K562 (cell line): ENCODE data around the gene CHMP1A. TPM values are rescaled to one million over a fixed set of nuclear protein-coding genes. Genes with fewer than 3 reads are reported as not detected.

Source experiments
- ATAC-seq: fragments of 200-7000 bp; cut with Tn5 transposase; 3 replicates; pipeline ENCODE4 v1.9.1; 2020; ENCODE audit warnings: moderate library complexity
- BruUV-seq: library from RNA; stranded (reverse); fragments of 400-500 nt; replicated peaks from 2 replicates; lab custom pipeline; 2021; lab: Mats Ljungman, UMichigan
- CTCF ChIA-PET: fragments of 300-600 bp; formaldehyde crosslinking; extraction: SDS; loops from one replicate; lab custom pipeline; 2021; ENCODE audit warnings: low intra/inter-chr PET ratio; lab: Yijun Ruan, JAX
- POLR2A ChIA-PET: fragments of 300-600, 350-650 bp; sonication (Branson Sonifier 250); formaldehyde crosslinking; extraction: SDS; loops from one replicate; lab custom pipeline; 2021; ENCODE audit warnings: antibody characterized with exemption, inconsistent platforms; lab: Yijun Ruan, JAX
- DNase-seq, 4 experiments: peaks; one replicate each; pipeline versions ENCODE4 v3.0.0 to v3.0.0-alpha.2; 2011 to 2018; ENCODE audit warnings: low spot score in 3 of 4, mixed read lengths in 3 of 4; ENCODE audit errors: extremely low read depth in 1 of 4
- FAIRE-seq: peaks from 2 replicates; lab custom pipeline; 2011; peaks lifted over from hg19 to GRCh38; lab: Jason Lieb, UNC
- H2AFZ ChIP-seq: 2 replicates; pipeline ENCODE4 v1.6.0; 2011; ENCODE audit warnings: low read depth, low read length, control low read depth, inconsistent platforms
- H3K27ac ChIP-seq: fragments of 200-600 bp; 3 replicates; pipeline ENCODE4 v1.8.0; 2011; ENCODE audit warnings: low read depth, mild to moderate bottlenecking, control low read depth, inconsistent platforms, low read length, moderate library complexity, mixed read lengths; ENCODE audit errors: extremely low read depth
- H3K27me3 ChIP-seq, 2 experiments: fragments of 300-600 bp in 1 of 2; 2 replicates in 1 of 2; 3 replicates in 1 of 2; pipeline versions ENCODE4 v1.6.0 to v1.8.0; 2011; ENCODE audit warnings: inconsistent platforms in 2 of 2, low read length in 2 of 2, mild to moderate bottlenecking in 1 of 2, mixed read lengths in 1 of 2, moderate library complexity in 1 of 2; ENCODE audit not compliant: control insufficient read depth in 2 of 2, insufficient read depth in 2 of 2
- H3K36me3 ChIP-seq: fragments of 300-600 bp; 3 replicates; pipeline ENCODE4 v1.8.0; 2011; ENCODE audit warnings: mild to moderate bottlenecking, low read length, inconsistent platforms; ENCODE audit not compliant: control insufficient read depth, insufficient read depth
- H3K4me1 ChIP-seq, 2 experiments: fragments of 200-600 bp in 1 of 2; replicated peaks in 1 of 2; 2 replicates in 1 of 2; 3 replicates in 1 of 2; pipeline versions ENCODE4 v1.5.1 to v1.8.0; 2011; ENCODE audit warnings: inconsistent platforms in 2 of 2, low read length in 2 of 2, mild to moderate bottlenecking in 1 of 2, mixed read lengths in 1 of 2, moderate library complexity in 1 of 2; ENCODE audit not compliant: control insufficient read depth in 2 of 2, insufficient read depth in 2 of 2
- H3K4me2 ChIP-seq: 2 replicates; pipeline ENCODE4 v1.6.1; 2011; ENCODE audit warnings: low read length, control low read depth, inconsistent platforms, mixed read lengths; ENCODE audit not compliant: insufficient read depth
- H3K4me3 ChIP-seq: fragments of 200-600 bp; sonication (generic), shearing (Covaris generic); 2 replicates; pipeline ENCODE4 v1.5.1; 2016; ENCODE audit warnings: control low read depth, inconsistent platforms
- H3K79me2 ChIP-seq: fragments of 200-600 bp; 3 replicates; pipeline ENCODE4 v1.8.0; 2011; ENCODE audit warnings: low read length, inconsistent platforms; ENCODE audit not compliant: control insufficient read depth, insufficient read depth
- H3K9ac ChIP-seq, 2 experiments: 2 replicates each; pipeline versions ENCODE4 v1.6.0 to v1.6.1; 2011; ENCODE audit warnings: low read depth in 2 of 2, low read length in 2 of 2, control low read depth in 1 of 2, inconsistent platforms in 1 of 2, mild to moderate bottlenecking in 1 of 2, mixed read lengths in 1 of 2; ENCODE audit not compliant: insufficient read depth in 1 of 2
- H3K9me1 ChIP-seq: one replicate; pipeline ENCODE4 v1.6.0; 2011; ENCODE audit warnings: inconsistent platforms, mild to moderate bottlenecking, low read length, moderate library complexity; ENCODE audit not compliant: control insufficient read depth, insufficient read depth
- H3K9me3 ChIP-seq: replicated peaks from 2 replicates; pipeline ENCODE4 v1.5.1; 2011; ENCODE audit warnings: low read depth, low read length, inconsistent platforms; ENCODE audit not compliant: control insufficient read depth, insufficient read depth
- H4K20me1 ChIP-seq: replicated peaks from 2 replicates; pipeline ENCODE4 v1.6.1; 2011; ENCODE audit warnings: low read length, inconsistent platforms, mixed read lengths; ENCODE audit not compliant: control insufficient read depth, insufficient read depth
- HDAC1 ChIP-seq, 2 experiments: fragments of 450-650 bp; IDR thresholded peaks; 2 replicates each; pipeline ENCODE4 v1.6.1; 2016 to 2017; ENCODE audit warnings: inconsistent platforms in 1 of 2, mild to moderate bottlenecking in 1 of 2, moderate library complexity in 1 of 2
- NBN ChIP-seq: fragments of 450-650 bp; IDR thresholded peaks from 2 replicates; pipeline ENCODE4 v1.6.1; 2016; ENCODE audit warnings: low read depth, mild to moderate bottlenecking
- RAD21 ChIP-seq, 2 experiments: fragments of 250-450 bp in 1 of 2; fragments of 450-650 bp in 1 of 2; sonication (Bioruptor Pico) in 1 of 2; formaldehyde crosslinking in 1 of 2; IDR thresholded peaks in 1 of 2; conservative IDR thresholded peaks in 1 of 2; 2 replicates each; pipeline versions ENCODE4 v1.4.0 to v1.8.0; 2020 to 2022; ENCODE audit warnings: mild to moderate bottlenecking in 2 of 2, moderate library complexity in 1 of 2
- SAFB2 ChIP-seq: fragments of 200-400 bp; formaldehyde crosslinking; IDR thresholded peaks from 2 replicates; pipeline ENCODE4 v1.6.1; 2018; ENCODE audit warnings: borderline replicate concordance, low read length, low read depth, moderate library complexity; ENCODE audit not compliant: severe bottlenecking
- SAP30 ChIP-seq: fragments of 200-600 bp; sonication (generic); IDR thresholded peaks from 2 replicates; pipeline ENCODE4 v1.6.1; 2012; ENCODE audit warnings: borderline replicate concordance, low read depth, mild to moderate bottlenecking, moderate library complexity, low read length, control low read depth, inconsistent platforms; ENCODE audit not compliant: insufficient read depth, poor library complexity, severe bottlenecking
- SP1 ChIP-seq: sonication (generic); formaldehyde crosslinking; IDR thresholded peaks from 2 replicates; pipeline ENCODE4 v1.8.1; 2022; ENCODE audit warnings: mild to moderate bottlenecking, missing genetic modification reagents
- TEAD1 ChIP-seq, 2 experiments: fragments of 450-650 bp in 1 of 2; sonication (generic) in 1 of 2; formaldehyde crosslinking; IDR thresholded peaks; 2 replicates each; pipeline versions ENCODE4 v1.4.0 to v1.8.0; 2020 to 2022; ENCODE audit warnings: mild to moderate bottlenecking in 2 of 2, missing genetic modification reagents in 1 of 2
- XRCC5 ChIP-seq: fragments of 200-400 bp; formaldehyde crosslinking; IDR thresholded peaks from 2 replicates; pipeline ENCODE4 v1.6.1; 2017; ENCODE audit warnings: low read depth, mild to moderate bottlenecking, low read length
- ZC3H4 ChIP-seq: sonication (generic); formaldehyde crosslinking; IDR thresholded peaks from 2 replicates; pipeline ENCODE4 v1.9.0; 2021; ENCODE audit warnings: missing genetic modification reagents, borderline replicate concordance
- ZNF263 ChIP-seq: sonication (generic); formaldehyde crosslinking; IDR thresholded peaks from 2 replicates; pipeline ENCODE4 v1.8.0; 2022; ENCODE audit warnings: mild to moderate bottlenecking, missing genetic modification reagents, borderline replicate concordance
- ZNF507 ChIP-seq: conservative IDR thresholded peaks from 2 replicates; pipeline ENCODE4 v1.6.1; 2017; ENCODE audit warnings: missing genetic modification characterization, missing compliant biosample characterization
- ZSCAN29 ChIP-seq: fragments of 450-650 bp; IDR thresholded peaks from 2 replicates; pipeline ENCODE4 v1.6.1; 2017
- WGBS: fragments of 100-300 bp; shearing (Covaris generic); methylation state at CpG from one replicate; pipeline ENCODE4 v1.1.6; 2016; ENCODE audit warnings: low coverage, mixed read lengths; ENCODE audit not compliant: insufficient coverage; ENCODE audit errors: missing lambda C conversion rate; 5-methylcytosine and 5-hydroxymethylcytosine counted together
- in situ Hi-C: fragments of 300-500 bp; cut with MboI; formaldehyde crosslinking; loops from 4 replicates; pipeline ENCODE4 v1.15.0; 2018; ENCODE audit warnings: inconsistent platforms, mixed read lengths
- intact Hi-C: fragments of 100-400 bp; cut with micrococcal nuclease; formaldehyde crosslinking; loops from 2 replicates; pipeline ENCODE4 v1.14.2; 2022
- polyA plus RNA-seq, 8 experiments: library from polyadenylated mRNA; depleted of rRNA in 4 of 8; stranded (reverse) in 5 of 8; unstranded in 3 of 8; fragments of >200 nt; fragmentation: Nextera tagmentation in 2 of 8; fragmentation: Illumina TruSeq in 1 of 8; extraction: Ambion mirVana in 2 of 8; extraction: Trizol in 1 of 8; gene quantifications; 2 replicates each; pipeline versions ENCODE4 v1.2.1 to v1.2.3, GENCODE V29; 2011 to 2014; ENCODE audit warnings: inconsistent platforms in 1 of 8, missing spikeins in 1 of 8
- total RNA-seq, 7 experiments: library from RNA; depleted of rRNA in 6 of 7; stranded (reverse); fragments of >200 nt in 6 of 7; fragmentation: Illumina TruSeq in 2 of 7; extraction: Trizol in 2 of 7; gene quantifications; 2 replicates each; pipeline versions ENCODE4 v1.2.1 to v1.2.3, GENCODE V29; 2011 to 2021; ENCODE audit warnings: low replicate concordance in 1 of 7
- TF ChIP-seq, protein P1 (sequence below), 2 experiments: fragments of 450-650 bp; IDR thresholded peaks; 2 replicates each; pipeline ENCODE4 v1.6.1; 2016
- TF ChIP-seq, protein P2 (sequence below): fragments of 450-650 bp; IDR thresholded peaks from 2 replicates; pipeline ENCODE4 v1.6.1; 2018; ENCODE audit not compliant: partially characterized antibody
- TF ChIP-seq, protein P3 (sequence below): sonication (generic); formaldehyde crosslinking; IDR thresholded peaks from 2 replicates; pipeline ENCODE4 v1.5.0; 2020; ENCODE audit warnings: missing genetic modification reagents

Gene CHMP1A
- total and polyA plus RNA-seq, 9 of the 15 experiments (the other 6 are each of a cell fraction or from before 2014, with no cell fraction given): 0.83 to 79.9 (median 45.2) TPM

DNA sequence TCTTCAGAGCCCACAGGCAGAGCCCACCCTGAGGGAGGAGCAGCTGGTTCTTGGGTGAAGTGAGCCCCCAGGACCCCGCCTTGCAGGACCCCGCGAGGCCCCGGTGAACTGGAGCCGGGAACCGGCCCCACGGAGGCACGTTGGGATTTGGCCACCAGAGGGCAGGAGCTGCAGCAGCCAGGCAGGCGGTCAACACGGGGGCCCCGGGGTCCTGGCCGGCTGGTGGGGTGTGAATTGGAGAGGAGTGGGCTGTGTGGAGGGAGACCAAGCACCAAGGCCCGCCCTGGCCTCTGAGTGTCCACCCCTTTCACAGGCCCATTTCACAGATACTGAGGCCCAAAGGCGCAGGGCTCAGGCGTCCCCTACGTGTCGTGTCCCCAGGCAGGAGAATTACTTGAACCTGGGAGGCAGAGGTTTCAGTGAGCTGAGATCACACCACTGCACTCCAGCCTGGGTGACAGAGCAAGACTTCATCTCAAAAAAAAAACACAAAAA is 41.9 kb downstream of the CHMP1A start:
- Histone ChIP-seq H3K36me3 (no peaks in the 10 kb centered on the region), H3K79me2 (no peaks in the 10 kb centered on the region), H3K4me1 (peaks cover 0 to 49% of the 10 kb centered on the region in 2 experiments; a peak in 3 of 5 replicates), H3K9me3 (no peaks in the 10 kb centered on the region), H3K27ac (no peak overlapping the region), H3K27me3 (peaks cover 0 to 7% of the 10 kb centered on the region in 2 experiments; a peak in 2 of 5 replicates), H3K9ac (peak overlapping the region in 1 of 2 experiments; percentile 68; a peak in 1 of 4 replicates), H3K9me1 (no peaks in the 10 kb centered on the region), H3K4me3 (no peak overlapping the region), H3K4me2 (no peak overlapping the region), H2AFZ (peak overlapping the region; percentile 44; the same call in 1 of the 2 replicates), H4K20me1 (no peaks in the 10 kb centered on the region)
- WGBS: 6% methylated on average over 8 of the region's 17 CpGs
- ChIA-PET POLR2A (interaction anchor here (0.5 kb wide), 1 partner anchor 9 kb away, joined by 3 read pairs; no protein-coding TSS in a partner anchor), CTCF (no interaction called here)
- no TSS peak for BruUV-seq
- intact Hi-C loops: no loop called here
- DNase-seq (peak; percentile 50 to 65 (median 59)), FAIRE-seq (no peak), ATAC-seq (peak; percentile 87)
- in situ Hi-C loops: no loop called here
- TF ChIP-seq RAD21 (CRISPR knock-in tag; conservative IDR thresholded peaks at IDR 0.05 in 1 of 2, IDR thresholded peaks at IDR 0.05 in 1 of 2): peak in 1 of 2 experiments; percentile 45; a peak in 2 of 4 replicates
- TF ChIP-seq SAFB2: no peak
- no peak for TF ChIP-seq TEAD1 (CRISPR knock-in tag; IDR thresholded peaks at IDR 0.05)
- no peak for TF ChIP-seq SP1 (CRISPR knock-in tag)
- TF ChIP-seq, protein P1, sequence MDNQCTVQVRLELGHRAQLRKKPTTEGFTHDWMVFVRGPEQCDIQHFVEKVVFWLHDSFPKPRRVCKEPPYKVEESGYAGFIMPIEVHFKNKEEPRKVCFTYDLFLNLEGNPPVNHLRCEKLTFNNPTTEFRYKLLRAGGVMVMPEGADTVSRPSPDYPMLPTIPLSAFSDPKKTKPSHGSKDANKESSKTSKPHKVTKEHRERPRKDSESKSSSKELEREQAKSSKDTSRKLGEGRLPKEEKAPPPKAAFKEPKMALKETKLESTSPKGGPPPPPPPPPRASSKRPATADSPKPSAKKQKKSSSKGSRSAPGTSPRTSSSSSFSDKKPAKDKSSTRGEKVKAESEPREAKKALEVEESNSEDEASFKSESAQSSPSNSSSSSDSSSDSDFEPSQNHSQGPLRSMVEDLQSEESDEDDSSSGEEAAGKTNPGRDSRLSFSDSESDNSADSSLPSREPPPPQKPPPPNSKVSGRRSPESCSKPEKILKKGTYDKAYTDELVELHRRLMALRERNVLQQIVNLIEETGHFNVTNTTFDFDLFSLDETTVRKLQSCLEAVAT (IDR thresholded peaks at IDR 0.05): no peak
- no peak for TF ChIP-seq SAP30
- no peak for TF ChIP-seq HDAC1 (IDR thresholded peaks at IDR 0.05)
- no peak for TF ChIP-seq ZNF507
- TF ChIP-seq XRCC5: no peak
- no peak for TF ChIP-seq NBN
- no peak for TF ChIP-seq ZC3H4
- 0 out of 2 replicates have a peak, but pooled peaks have one; percentile 4 for TF ChIP-seq ZNF263 (CRISPR knock-in tag)
- TF ChIP-seq, protein P2, sequence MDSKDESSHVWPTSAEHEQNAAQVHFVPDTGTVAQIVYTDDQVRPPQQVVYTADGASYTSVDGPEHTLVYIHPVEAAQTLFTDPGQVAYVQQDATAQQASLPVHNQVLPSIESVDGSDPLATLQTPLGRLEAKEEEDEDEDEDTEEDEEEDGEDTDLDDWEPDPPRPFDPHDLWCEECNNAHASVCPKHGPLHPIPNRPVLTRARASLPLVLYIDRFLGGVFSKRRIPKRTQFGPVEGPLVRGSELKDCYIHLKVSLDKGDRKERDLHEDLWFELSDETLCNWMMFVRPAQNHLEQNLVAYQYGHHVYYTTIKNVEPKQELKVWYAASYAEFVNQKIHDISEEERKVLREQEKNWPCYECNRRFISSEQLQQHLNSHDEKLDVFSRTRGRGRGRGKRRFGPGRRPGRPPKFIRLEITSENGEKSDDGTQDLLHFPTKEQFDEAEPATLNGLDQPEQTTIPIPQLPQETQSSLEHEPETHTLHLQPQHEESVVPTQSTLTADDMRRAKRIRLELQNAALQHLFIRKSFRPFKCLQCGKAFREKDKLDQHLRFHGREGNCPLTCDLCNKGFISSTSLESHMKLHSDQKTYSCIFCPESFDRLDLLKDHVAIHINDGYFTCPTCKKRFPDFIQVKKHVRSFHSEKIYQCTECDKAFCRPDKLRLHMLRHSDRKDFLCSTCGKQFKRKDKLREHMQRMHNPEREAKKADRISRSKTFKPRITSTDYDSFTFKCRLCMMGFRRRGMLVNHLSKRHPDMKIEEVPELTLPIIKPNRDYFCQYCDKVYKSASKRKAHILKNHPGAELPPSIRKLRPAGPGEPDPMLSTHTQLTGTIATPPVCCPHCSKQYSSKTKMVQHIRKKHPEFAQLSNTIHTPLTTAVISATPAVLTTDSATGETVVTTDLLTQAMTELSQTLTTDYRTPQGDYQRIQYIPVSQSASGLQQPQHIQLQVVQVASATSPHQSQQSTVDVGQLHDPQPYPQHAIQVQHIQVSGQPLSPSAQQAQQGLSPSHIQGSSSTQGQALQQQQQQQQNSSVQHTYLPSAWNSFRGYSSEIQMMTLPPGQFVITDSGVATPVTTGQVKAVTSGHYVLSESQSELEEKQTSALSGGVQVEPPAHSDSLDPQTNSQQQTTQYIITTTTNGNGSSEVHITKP: no peak
- TF ChIP-seq, protein P3, sequence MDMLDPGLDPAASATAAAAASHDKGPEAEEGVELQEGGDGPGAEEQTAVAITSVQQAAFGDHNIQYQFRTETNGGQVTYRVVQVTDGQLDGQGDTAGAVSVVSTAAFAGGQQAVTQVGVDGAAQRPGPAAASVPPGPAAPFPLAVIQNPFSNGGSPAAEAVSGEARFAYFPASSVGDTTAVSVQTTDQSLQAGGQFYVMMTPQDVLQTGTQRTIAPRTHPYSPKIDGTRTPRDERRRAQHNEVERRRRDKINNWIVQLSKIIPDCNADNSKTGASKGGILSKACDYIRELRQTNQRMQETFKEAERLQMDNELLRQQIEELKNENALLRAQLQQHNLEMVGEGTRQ (CRISPR knock-in tag): no peak
- TF ChIP-seq ZSCAN29: no peak
